Parathyroid adenoma (tissue), 2 donors: ENCODE results near the gene GNB1.

ENCODE experiments used
- H2AFZ ChIP-seq: fragments of 300-600 bp; sonication (generic); one replicate; pipeline ENCODE4 v1.7.0; 2017; ENCODE audit warnings: antibody characterized with exemption, mild to moderate bottlenecking
- H3K27ac ChIP-seq: fragments of 300-600 bp; sonication (generic); one replicate; pipeline ENCODE4 v1.7.0; 2017
- H3K27me3 ChIP-seq: fragments of 300-600 bp; sonication (generic); one replicate; pipeline ENCODE4 v1.7.0; 2017; ENCODE audit warnings: low read length; ENCODE audit not compliant: control insufficient read depth, insufficient read depth
- H3K36me3 ChIP-seq: fragments of 300-600 bp; sonication (generic); one replicate; pipeline ENCODE4 v1.7.0; 2017; ENCODE audit warnings: low read length; ENCODE audit not compliant: control insufficient read depth, insufficient read depth
- H3K4me1 ChIP-seq: fragments of 300-600 bp; sonication (generic); one replicate; pipeline ENCODE4 v1.7.0; 2017; ENCODE audit warnings: control low read depth
- H3K4me2 ChIP-seq: fragments of 300-600 bp; sonication (generic); one replicate; pipeline ENCODE4 v1.7.0; 2017; ENCODE audit warnings: low read length
- H3K4me3 ChIP-seq: fragments of 300-600 bp; sonication (generic); one replicate; pipeline ENCODE4 v1.7.0; 2017; ENCODE audit warnings: low read depth, low read length
- H3K79me2 ChIP-seq: fragments of 300-600 bp; sonication (generic); one replicate; pipeline ENCODE4 v1.7.0; 2017; ENCODE audit warnings: control low read depth
- H3K9ac ChIP-seq: fragments of 300-600 bp; sonication (generic); one replicate; pipeline ENCODE4 v1.7.0; 2017; ENCODE audit warnings: mild to moderate bottlenecking
- H3K9me3 ChIP-seq: fragments of 300-600 bp; sonication (generic); one replicate; pipeline ENCODE4 v1.7.0; 2017; ENCODE audit warnings: low read length; ENCODE audit not compliant: control insufficient read depth
- CTCF ChIP-seq: fragments of 300-600 bp; sonication (generic); IDR thresholded peaks from one replicate; pipeline ENCODE4 v1.7.0; 2017; ENCODE audit warnings: antibody characterized with exemption, mild to moderate bottlenecking
- donor health status: primary hyperparathyroidism.

Gene GNB1

GRCh38 chr1:1926346-1926811 lies 35.5 kb upstream of the GNB1 start:
- no peak overlapping the region for H2AFZ ChIP-seq
- no peak for TF ChIP-seq CTCF

GRCh38 chr1:1925437-1926345 lies 34.8 kb upstream of the GNB1 start:
- no peak for TF ChIP-seq CTCF

More at GRCh38 chr1:1926346-1926811, 35.5 kb upstream of the GNB1 start:
- no peaks in the 10 kb centered on the region for H3K27me3 ChIP-seq
- H3K79me2 ChIP-seq = no peaks in the 10 kb centered on the region
- no peaks in the 10 kb centered on the region for H3K36me3 ChIP-seq
- no peak overlapping the region for H3K9ac ChIP-seq
- H3K4me1 ChIP-seq = no peaks in the 10 kb centered on the region
- H3K9me3 ChIP-seq = no peaks in the 10 kb centered on the region
- H3K4me3 ChIP-seq = no peak overlapping the region
- no peak overlapping the region for H3K27ac ChIP-seq
- H3K4me2 ChIP-seq = no peak overlapping the region

GRCh38 chr1:1924849-1925248 lies 34.0 kb upstream of the GNB1 start:
- Histone ChIP-seq H3K9ac (no peak overlapping the region), H3K36me3 (no peaks in the 10 kb centered on the region), H3K79me2 (no peaks in the 10 kb centered on the region), H3K27ac (no peak overlapping the region), H3K9me3 (no peaks in the 10 kb centered on the region), H2AFZ (no peak overlapping the region), H3K4me2 (no peak overlapping the region), H3K4me1 (no peaks in the 10 kb centered on the region), H3K27me3 (no peaks in the 10 kb centered on the region), H3K4me3 (no peak overlapping the region)
- TF ChIP-seq CTCF = no peak

More at GRCh38 chr1:1925437-1926345, 34.8 kb upstream of the GNB1 start:
- no peaks in the 10 kb centered on the region for H3K36me3 ChIP-seq
- no peak overlapping the region for H3K27ac ChIP-seq
- H3K9me3 ChIP-seq = no peaks in the 10 kb centered on the region
- H3K4me3 ChIP-seq = no peak overlapping the region
- H3K4me1 ChIP-seq = no peaks in the 10 kb centered on the region
- no peaks in the 10 kb centered on the region for H3K27me3 ChIP-seq
- H3K4me2 ChIP-seq = no peak overlapping the region
- H3K79me2 ChIP-seq = no peaks in the 10 kb centered on the region
- H2AFZ ChIP-seq = no peak overlapping the region
- H3K9ac ChIP-seq = no peak overlapping the region

- Histone ChIP-seq H3K9me3 (no peaks in the 10 kb centered on the region), H3K9ac (no peak overlapping the region), H3K4me3 (no peak overlapping the region), H2AFZ (no peak overlapping the region), H3K27ac (no peak overlapping the region), H3K36me3 (no peaks in the 10 kb centered on the region), H3K79me2 (no peaks in the 10 kb centered on the region), H3K27me3 (no peaks in the 10 kb centered on the region), H3K4me2 (no peak overlapping the region), H3K4me1 (no peaks in the 10 kb centered on the region)
- no peak for TF ChIP-seq CTCF
Measured at GRCh38 chr1:1924386-1924785, 33.5 kb upstream of the GNB1 start.
